ENCODE results near the gene KCMF1.

- TF ChIP-seq CTCF (IDR thresholded peaks at IDR 0.05) (no peak), POLR2A (IDR thresholded peaks at IDR 0.05) (no peak)
Measured at GRCh38 chr2:85106489-85107180, 135.7 kb downstream of the KCMF1 start.
